Endothelial cell of umbilical vein (primary cell): ENCODE data around the gene ABCF1.

Source experiments
- EZH2 ChIP-seq: IDR thresholded peaks from 2 replicates; pipeline ENCODE4 v1.6.1; 2012; ENCODE audit warnings: borderline replicate concordance, low read depth, mild to moderate bottlenecking, moderate library complexity, low read length, inconsistent platforms; ENCODE audit not compliant: severe bottlenecking
- FOS ChIP-seq: IDR thresholded peaks from 2 replicates; pipeline ENCODE4 v1.6.1; 2011; ENCODE audit warnings: mild to moderate bottlenecking, low read length, moderate library complexity, borderline replicate concordance; ENCODE audit not compliant: insufficient read depth
- GATA2 ChIP-seq: IDR thresholded peaks from 2 replicates; pipeline ENCODE4 v1.7.0; 2011; ENCODE audit warnings: low read depth, mild to moderate bottlenecking, moderate library complexity, mixed read lengths, low read length; ENCODE audit not compliant: insufficient read length, insufficient read depth
- JUN ChIP-seq: IDR thresholded peaks from 2 replicates; pipeline ENCODE4 v1.6.1; 2011; ENCODE audit warnings: borderline replicate concordance, low read depth; ENCODE audit not compliant: insufficient read length, insufficient read depth
- MYC ChIP-seq: IDR thresholded peaks from one replicate; pipeline ENCODE4 v1.6.1; 2011; ENCODE audit warnings: mild to moderate bottlenecking, low read depth, low read length
- POLR2A ChIP-seq: IDR thresholded peaks from 2 replicates; pipeline ENCODE4 v1.6.1; 2012; ENCODE audit warnings: low read depth, mild to moderate bottlenecking, control low read depth, low read length
- POLR2AphosphoS5 ChIP-seq: IDR thresholded peaks from 2 replicates; pipeline ENCODE4 v1.6.1; 2012; ENCODE audit warnings: low read depth, mild to moderate bottlenecking, control low read depth, low read length, moderate library complexity; ENCODE audit not compliant: insufficient read depth
- TF ChIP-seq, protein P1 (sequence below): IDR thresholded peaks from 2 replicates; pipeline ENCODE4 v1.6.1; 2011; ENCODE audit not compliant: insufficient read depth, insufficient read length
- TF ChIP-seq, protein P2 (sequence below), 2 donors: IDR thresholded peaks; 1 replicate in 1 of 2; 2 replicates in 1 of 2; pipeline ENCODE4 v1.5.1; 2011; ENCODE audit warnings: low read length in 2 of 2, mild to moderate bottlenecking in 2 of 2, moderate library complexity in 2 of 2, control low read depth in 1 of 2, inconsistent platforms in 1 of 2, low read depth in 1 of 2; ENCODE audit not compliant: insufficient read depth in 1 of 2; ENCODE audit errors: extremely low read depth in 1 of 2

DNA sequence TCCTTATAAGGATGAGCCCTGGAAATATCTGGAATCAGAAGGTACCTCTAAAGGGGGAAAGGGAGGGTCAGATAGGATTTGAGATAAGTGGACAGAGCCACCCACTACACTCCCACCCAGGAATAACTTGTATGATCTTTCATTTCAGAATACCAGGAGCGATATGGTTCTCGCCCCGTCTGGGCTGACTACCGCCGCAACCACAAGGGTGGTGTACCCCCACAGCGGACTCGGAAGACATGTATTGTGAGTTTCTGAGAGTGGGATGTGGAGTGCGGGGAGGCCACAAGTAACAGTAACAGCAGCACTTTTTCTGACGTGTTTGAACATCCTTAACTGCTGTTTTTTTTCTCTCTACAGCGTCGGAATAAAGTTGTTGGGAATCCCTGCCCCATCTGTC, 48.3 kb downstream of the ABCF1 start:
- TF ChIP-seq EZH2 (no peak), POLR2A (no peak), POLR2AphosphoS5 (no peak), JUN (no peak), GATA2 (no peak), FOS (no peak), MYC (no peak)
- TF ChIP-seq, protein P1, sequence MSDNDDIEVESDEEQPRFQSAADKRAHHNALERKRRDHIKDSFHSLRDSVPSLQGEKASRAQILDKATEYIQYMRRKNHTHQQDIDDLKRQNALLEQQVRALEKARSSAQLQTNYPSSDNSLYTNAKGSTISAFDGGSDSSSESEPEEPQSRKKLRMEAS: no peak
- TF ChIP-seq, protein P2, sequence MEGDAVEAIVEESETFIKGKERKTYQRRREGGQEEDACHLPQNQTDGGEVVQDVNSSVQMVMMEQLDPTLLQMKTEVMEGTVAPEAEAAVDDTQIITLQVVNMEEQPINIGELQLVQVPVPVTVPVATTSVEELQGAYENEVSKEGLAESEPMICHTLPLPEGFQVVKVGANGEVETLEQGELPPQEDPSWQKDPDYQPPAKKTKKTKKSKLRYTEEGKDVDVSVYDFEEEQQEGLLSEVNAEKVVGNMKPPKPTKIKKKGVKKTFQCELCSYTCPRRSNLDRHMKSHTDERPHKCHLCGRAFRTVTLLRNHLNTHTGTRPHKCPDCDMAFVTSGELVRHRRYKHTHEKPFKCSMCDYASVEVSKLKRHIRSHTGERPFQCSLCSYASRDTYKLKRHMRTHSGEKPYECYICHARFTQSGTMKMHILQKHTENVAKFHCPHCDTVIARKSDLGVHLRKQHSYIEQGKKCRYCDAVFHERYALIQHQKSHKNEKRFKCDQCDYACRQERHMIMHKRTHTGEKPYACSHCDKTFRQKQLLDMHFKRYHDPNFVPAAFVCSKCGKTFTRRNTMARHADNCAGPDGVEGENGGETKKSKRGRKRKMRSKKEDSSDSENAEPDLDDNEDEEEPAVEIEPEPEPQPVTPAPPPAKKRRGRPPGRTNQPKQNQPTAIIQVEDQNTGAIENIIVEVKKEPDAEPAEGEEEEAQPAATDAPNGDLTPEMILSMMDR (IDR thresholded peaks at IDR 0.05; ENCODE audit: extremely low read depth in 1 of 2, insufficient read depth in 1 of 2, low read depth in 1 of 2, low read length in 2 of 2): no peak
